Activated CD8-positive, alpha-beta memory T cell treated with anti-CD3 and anti-CD28 coated beads, Interleukin-2, amount 50 U/mL, for 24 hours (primary cell): Measurements from ENCODE around the gene FAM83B.
"Not testable (repeated sequence)": the region's sequence is repeated elsewhere in the genome, so short reads cannot be mapped to it uniquely, and the experiment has no call there.

Source experiments
- DNase-seq: peaks from one replicate; pipeline ENCODE4 v3.0.0-alpha.2; 2020; ENCODE audit errors: extremely low read depth

The FAM83B gene

DNA sequence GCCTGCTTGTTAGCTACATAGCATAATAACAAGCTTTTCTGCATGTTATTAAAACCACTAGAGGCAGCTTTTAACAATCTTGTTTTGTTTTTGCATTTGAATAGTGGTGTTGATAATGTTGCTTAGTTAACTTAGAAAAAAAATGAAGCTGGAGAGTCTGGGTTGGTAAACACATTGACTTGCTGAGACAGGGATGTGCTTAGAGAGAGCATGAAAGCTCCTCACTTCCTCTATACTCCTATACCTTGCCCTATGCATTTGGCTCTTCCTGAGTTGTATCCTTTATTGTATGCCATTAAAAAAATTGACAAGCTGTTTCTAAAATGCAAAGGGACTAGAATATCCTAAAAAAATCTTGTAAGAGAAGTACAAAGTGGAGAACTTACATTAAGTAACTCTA, 13.6 kb downstream of the FAM83B start:
- no peak for DNase-seq

DNA sequence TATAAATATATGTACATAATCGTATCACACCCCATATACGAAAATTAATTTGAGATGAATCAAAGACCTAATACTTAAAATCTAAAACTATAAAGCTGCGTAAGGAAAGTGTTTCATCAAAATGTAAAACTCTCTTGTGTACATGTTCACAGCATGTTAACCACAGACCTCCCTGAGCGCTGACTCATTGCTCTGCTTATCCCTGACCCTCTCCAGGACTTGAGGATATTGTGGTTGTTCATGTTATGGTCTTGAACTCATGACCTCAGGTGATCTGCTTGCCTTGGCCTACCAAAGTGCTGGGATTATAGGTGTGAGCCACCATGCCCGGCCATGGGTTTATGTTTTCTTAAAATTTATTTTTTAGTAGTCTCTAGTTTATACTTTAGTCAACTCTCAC, 14.2 kb downstream of the FAM83B start:
- no peak for DNase-seq

DNA sequence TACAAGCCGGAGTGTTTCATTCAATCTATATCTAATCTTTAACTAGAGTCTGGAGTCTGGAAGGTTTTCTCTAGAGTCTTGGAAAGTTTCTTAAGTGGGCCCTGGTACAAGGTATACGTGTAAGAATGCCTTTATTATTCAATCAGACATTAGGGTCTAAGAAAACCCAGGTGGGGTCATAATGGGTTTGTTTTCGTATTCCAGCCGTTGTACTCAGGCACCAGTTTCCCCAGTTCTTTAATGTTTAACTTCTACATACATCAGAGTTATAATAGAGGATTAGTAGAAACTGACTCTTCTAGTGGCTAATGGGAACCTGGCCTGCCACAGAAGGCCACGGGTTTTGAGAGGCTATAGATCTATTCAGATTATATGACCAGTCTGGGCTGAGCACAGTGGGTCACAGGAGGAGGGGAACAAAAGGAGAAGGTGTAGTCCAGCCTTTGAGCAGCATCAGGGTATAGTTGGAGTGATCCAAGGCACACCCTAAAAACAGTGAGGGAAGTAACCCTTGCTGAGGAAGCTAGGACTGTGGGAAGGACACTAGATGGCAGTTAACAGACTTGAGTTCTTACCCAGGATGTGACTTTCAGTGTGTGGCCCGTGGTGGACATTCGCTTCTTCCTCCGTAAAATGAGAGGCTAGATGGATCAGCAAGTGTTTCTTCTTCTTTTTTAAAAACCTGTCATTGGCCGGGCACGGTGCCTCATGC, 15.5 kb downstream of the FAM83B start:
- no peak for DNase-seq

GRCh38 chr6:54864272-54864671, 17.7 kb downstream of the FAM83B start:
- no peak for DNase-seq

DNA sequence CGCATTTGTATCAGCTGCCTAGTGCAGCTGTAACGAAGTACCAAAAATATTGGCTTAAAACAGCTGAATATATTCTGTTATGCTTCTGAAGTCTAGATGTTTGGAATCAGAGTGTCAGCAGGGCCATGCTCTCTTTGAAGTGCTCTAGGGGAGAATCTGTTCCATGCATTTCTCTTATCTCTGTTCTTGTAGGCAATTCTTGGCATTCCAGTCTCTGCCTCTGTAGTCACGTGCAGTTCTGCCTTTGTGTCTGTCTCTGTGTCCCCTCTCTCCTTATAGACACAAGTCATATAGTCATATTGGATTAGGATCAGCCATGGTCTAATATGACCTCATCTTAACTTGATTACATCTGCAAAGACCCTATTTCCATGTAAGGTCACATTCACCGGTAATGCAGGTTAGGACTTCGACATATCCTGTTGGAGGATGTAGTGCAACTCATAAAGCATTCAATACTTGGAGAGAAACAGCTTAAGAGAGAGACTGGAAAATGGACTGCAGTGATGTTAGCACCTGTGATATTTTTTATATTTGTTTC, 18.6 kb downstream of the FAM83B start:
- no peak for DNase-seq

DNA sequence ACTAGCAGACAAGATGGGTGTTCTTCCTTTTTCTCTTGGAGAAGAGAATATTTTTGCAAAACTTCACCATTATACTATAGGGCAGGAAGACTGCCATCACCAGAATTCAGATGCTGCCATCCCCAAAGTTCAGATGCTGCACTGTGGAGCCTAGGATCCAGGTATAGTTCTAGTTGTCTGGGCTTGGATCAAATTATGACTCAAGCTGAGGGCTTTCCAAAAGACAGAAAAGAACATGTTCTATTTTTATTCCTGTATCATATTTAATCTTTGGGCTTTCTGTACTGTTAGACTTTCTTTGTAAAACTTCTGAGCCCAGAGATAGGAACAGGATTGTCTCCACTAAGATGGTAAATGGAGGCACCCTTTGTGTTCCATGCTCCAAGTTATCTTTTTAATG, 22.0 kb downstream of the FAM83B start:
- no peak for DNase-seq

DNA sequence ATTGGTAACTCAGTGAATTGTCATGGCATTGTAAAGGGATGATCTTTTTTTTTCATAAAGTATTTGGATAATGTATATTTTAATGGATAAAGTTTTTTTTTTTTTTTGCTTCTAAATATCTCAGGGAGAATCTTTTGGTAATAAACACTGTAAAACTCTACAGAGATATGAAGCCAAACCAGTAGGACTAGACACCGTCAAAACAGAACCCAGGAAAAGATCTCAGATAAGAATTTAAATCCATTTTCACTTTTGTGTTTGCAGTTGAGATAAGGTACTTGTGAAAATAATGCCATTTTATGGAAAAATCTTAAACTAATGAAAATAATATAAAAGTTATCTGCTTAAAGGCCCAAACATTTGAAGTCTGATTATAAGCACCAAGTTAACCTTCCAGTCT, 27.0 kb downstream of the FAM83B start:
- DNase-seq, result no peak

- no peak for DNase-seq
Observed at GRCh38 chr6:54874349-54875048, 27.9 kb downstream of the FAM83B start.

DNA sequence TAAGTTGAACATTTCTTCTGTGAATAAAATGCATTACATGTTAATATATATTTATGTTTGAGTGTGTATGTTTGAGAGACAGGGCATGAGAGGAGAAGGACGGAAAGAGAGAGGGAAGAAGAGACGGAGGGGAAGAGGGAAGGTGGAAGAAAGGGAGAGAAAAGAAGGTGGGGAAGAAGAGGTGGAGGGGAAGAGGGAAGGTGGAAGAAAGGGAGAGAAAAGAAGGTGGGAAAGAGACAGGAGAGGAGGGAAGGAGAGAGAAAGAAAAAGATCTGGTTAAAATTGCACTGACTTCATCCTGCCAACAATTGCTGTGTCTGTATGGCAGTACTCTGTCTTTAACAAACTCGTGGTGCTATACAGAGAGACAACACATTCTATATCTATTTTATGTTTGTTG, 29.0 kb downstream of the FAM83B start:
- DNase-seq, result no peak

DNA sequence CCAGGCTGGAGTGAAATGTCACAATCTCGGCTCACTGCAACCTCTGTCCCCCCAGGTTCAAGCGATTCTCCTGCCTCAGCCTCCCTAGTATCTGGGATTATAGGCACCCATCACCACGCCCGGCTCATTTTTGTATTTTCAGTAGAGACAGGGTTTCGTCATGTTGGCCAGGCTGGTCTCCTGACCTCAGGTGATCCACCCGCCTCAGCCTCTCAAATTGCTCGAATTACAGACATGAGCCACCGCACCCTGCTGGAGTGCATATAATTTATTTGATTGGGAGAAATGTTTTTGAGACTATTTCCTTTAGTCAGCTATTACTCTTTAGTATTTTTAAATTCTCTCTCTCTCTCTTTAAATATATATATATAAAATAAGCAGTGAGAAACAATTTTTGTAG, 29.8 kb downstream of the FAM83B start:
- DNase-seq, result no peak

GRCh38 chr6:54876871-54877270, 30.3 kb downstream of the FAM83B start:
- no peak for DNase-seq

DNA sequence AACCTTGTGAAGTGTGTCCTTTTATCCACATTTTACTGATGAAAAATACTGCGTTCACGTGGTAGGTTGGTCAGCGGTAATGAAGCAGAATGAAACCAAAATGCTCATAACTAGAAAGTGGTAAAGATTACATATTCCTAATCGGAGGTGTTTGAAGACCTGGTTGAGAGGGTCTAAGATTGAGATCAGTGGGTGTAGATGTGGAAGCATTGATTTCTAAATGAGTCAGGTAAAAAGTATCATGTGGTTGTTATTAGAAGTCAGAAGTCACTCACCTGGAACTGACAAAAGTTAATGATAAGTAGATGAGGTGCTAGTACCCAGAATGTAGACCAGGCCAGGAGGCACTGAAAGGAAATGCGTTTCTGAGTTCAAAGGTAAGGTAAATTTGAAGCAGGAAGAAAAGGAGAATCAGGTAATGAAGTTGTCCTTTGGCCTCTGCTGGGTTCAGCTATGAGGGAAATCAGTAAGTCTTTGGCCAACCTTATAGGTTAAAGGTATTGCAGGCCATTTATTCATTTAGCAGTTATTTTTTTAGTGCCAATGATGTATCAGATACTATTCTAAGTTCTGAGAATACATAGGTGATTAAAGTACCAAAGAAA, 31.2 kb downstream of the FAM83B start:
- no peak for DNase-seq

GRCh38 chr6:54878718-54879117, 32.1 kb downstream of the FAM83B start:
- DNase-seq, result no peak

DNA sequence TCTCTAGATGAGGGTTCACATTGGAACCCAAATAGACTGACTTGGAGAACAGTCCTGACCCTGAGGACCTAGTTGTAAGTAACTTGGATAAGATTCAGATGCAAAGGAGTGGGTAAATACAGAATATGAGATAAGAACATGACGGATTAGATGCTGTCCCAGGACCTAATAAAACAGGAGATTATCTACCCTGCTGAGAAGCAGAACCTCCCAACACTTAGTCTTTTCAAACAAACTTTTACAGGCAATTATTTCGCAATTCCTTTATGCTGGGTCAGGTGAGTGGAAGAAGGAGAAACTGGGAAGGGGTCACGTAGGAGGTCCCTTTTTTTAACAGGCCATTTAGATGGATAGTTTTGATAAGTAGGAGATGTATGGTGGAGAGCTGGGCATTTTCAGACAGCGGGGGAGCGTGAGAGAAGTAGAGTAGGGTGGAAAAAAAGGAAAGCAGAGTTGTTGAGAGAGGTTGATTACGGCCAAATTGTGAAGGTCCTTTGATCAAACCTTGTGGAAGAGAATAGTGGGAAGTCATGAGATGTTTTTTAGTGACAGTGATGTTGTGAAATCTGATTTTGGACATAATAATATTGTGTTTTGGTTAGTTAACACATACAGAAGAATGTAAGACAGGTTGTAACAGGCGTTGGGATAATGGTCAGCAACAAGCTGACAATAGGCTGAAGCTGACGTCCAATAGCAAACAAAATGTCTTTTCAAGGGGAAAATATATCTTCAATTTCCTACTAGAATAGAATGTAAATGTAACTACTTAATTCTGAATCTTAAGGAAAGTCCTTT, 32.8 kb downstream of the FAM83B start:
- DNase-seq, result no peak

GRCh38 chr6:54881067-54881730, 34.6 kb downstream of the FAM83B start:
- no peak for DNase-seq

DNA sequence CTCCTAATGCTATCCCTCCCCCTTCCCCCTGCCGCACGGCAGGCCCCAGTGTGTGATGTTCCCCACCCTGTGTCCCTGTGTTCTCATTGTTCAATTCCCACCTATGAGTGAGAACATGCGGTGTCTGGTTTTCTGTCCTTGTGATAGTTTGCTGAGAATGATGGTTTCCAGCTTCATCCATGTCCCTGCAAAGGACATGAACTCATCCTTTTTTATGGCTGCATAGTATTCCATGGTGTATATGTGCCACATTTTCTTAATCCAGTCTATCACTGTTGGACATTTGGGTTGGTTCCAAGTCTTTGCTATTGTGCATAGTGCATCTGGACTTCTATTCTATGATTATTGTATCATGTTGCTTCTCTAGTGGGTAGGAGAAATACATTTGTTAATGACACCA, 35.3 kb downstream of the FAM83B start:
- DNase-seq, result not testable (repeated sequence)

- no peak for DNase-seq
Observed at GRCh38 chr6:54886932-54887584, 40.5 kb downstream of the FAM83B start.

GRCh38 chr6:54891536-54891935, 45.0 kb downstream of the FAM83B start:
- no peak for DNase-seq

DNA sequence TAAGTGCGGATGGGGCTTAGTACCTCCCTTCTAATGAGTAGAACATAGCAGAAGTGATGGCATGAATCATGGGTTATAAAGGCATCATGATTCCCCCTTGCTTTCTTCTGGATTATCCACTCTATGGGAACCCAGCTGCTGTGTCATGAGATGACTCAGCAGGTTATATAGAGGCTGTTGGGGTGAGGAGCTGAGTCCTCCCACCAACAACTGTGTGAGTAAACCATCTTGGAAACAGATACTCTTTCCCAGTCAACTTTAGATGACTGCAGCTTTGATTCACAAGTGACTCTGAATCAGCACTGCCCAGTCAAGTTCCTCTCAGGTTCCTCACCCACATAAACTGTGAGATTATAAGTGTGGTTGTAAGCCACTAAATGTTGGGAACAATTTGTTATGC, 46.3 kb downstream of the FAM83B start:
- DNase-seq, result no peak

DNA sequence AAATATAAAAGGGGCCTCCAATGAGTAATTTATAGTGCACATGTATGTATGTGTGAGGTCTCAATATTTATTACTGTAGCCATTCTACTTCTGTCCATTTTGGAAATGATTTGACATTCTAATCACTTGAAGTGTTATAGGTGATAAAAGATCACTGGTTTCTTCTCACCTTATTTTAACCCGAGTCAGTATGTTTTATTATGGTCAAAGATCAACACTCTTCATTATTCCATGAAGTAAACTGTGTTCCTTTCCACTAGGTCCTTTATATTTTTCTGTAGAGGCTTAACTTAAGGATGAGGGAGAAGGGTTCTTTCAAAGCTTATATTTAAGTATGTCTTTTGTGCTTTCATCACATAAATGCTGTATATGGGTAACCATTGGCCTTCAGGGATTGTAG, 47.2 kb downstream of the FAM83B start:
- DNase-seq, result no peak

DNA sequence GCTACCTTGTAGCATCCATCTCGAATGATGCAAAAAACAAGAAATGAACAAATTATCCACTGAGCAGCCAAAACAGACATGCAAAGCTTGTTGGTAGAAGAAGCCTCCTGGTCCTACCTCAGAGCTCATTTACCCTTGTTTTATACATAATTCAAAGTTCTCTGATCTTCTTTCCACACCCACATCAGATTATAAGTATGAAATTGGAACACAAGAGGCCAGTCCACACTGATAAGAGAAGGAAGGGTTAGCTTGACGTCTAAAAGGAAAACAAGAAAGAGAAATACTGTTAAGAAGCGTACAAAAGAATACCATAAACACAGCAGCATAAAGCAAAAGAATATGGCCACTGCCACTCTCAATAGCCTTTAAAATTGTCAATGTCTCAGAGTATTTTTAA, 49.7 kb downstream of the FAM83B start:
- DNase-seq, result no peak
